HG03196 (cell line): ENCODE data around the gene RFX7.

Source experiments
- ATAC-seq: cut with Tn5 transposase; IDR thresholded peaks from one replicate; pipeline ENCODE4 v1.9.1; 2021; ENCODE audit not compliant: unreplicated experiment

Gene RFX7

GRCh38 chr15:56244038-56244810, 545 bp upstream of the RFX7 start:
- no peak for ATAC-seq

DNA sequence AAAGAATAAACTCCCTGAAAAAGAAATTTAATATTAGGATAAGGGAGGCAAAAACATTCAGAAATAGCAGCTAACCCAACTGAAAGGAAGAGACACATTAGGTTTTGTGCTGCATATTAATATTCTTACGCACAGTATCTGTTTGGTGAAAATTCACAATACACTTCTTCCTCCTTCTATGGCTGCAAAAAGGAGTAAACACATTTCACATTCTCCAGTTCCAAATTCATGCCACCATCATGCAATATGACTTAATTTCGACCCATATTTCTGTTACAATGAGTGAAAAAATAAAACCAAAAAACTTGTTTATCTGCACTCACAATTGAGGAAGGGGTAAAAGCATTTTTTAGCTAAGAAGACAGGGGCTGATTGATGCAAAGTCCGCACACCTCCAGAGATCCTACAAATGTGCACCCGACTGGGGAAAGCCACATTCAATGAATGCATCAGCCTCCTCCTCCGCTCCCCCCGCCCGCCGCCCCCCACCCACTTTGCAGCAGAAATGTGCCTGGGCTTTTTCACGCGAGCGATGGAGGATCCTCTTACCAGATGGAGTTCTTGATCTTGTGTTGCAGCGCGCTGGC, 1.0 kb downstream of the RFX7 start:
- no peak for ATAC-seq

DNA sequence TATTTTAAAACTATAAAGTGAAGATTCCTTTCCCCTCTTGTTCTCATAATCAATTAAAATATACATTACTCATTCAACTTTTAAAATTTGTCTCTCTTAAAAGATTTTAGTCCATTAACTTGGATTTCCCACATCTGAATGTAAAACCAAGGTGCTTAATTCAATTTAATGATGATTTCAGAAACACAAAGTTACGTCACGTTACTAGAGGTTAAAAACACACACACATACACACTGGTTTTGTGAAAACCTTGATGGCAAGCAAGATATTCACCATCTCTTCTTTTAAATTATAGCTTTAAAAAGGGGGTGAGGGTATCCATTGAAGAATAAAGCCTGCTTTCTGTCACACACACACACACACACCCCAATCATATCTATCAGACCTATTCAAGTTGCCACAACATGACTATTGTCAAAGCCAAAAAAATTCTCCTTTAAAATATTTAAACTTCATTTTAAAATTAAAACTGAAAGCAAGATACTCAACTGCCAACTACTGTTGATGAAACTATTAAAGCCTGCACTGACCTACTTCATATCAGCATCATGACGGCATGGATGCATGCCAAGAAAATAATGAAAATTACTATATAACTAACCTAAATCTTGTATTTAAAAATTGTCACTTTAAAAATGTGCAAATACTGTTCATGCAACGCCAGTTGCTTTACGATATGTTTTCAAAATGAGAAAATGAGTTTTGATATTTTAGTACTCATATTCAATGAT, 2.1 kb downstream of the RFX7 start:
- ATAC-seq, result no peak

- ATAC-seq, result no peak
Measured at GRCh38 chr15:56240390-56240789, 3.3 kb downstream of the RFX7 start.

GRCh38 chr15:56236197-56236596, 7.5 kb downstream of the RFX7 start:
- no peak for ATAC-seq

DNA sequence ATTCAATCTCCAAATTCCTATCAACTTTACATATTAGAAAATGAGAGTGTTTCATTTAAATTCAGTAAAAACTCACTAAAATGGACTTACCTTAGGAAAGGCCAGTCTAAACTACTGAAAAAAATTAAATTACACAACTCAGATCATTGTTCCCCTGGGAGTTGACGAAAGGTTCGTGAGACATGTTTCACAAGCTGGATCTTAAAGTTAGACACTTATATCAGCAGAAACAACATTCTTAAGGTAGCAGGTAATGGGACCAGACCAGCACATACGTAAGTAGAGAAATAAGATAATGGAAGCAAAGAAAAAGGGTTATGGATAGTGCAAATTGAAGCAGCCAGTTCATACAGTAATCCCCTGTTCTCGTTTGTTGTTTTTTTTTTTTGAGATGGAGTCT, 8.9 kb downstream of the RFX7 start:
- no peak for ATAC-seq

GRCh38 chr15:56233549-56233948, 10.1 kb downstream of the RFX7 start:
- ATAC-seq, result no peak

GRCh38 chr15:56232058-56232457, 11.6 kb downstream of the RFX7 start:
- no peak for ATAC-seq

DNA sequence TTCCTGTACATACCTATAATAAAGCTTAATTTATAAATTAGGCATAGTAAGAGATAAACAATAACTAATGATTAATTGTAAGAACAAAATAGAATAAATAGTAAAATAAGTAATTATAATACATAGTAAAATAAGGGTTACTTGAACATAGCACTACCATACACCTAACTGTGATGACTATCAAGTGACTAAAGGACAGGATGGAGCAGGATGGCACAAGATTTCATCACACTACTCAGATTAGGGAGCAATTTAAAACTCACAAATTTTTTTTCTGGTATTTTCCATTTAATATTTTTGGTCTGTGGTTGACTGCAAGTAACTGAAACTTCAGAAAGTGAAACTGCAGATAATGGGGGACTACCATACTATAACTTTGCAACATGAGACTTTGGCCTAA, 14.8 kb downstream of the RFX7 start:
- no peak for ATAC-seq

DNA sequence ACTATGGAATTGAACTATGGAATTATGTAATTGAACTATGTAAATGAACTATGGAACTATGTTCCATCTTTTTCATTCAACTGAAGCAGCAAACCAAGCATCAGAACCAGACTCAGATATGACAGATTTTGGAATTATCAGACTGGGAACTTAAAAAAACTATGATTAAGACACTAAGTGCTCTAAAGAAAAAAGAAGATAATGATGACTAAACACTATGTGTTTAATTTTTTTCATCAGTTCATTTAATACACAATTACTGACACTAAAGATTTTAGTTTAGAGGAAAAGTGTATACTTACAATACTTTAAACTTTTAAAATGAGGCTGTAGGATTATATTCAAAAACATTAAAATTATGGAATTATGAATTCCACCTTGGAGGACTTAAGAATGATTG, 15.3 kb downstream of the RFX7 start:
- ATAC-seq, result no peak

- ATAC-seq, result no peak
Measured at GRCh38 chr15:56227780-56228179, 15.9 kb downstream of the RFX7 start.

- no peak for ATAC-seq
Measured at GRCh38 chr15:56227306-56227705, 16.4 kb downstream of the RFX7 start.

DNA sequence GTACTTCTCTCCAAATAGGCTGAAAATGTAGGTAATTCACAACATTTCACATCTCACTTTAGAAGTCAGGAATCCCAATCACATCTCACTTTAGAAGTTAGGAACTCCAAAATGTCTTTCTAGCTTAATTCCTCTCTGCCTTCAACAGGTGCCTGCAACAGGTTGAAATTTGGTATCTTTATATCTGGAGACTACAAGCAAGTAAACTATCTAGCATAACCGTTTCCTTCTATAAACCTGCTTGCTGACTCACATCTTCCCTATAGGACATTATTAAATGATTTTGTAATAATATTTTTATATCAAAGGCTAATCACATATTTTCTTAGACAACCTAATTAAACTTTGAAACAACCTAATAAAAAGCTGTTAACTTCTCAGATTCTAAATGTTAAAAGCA, 18.2 kb downstream of the RFX7 start:
- ATAC-seq, result no peak

DNA sequence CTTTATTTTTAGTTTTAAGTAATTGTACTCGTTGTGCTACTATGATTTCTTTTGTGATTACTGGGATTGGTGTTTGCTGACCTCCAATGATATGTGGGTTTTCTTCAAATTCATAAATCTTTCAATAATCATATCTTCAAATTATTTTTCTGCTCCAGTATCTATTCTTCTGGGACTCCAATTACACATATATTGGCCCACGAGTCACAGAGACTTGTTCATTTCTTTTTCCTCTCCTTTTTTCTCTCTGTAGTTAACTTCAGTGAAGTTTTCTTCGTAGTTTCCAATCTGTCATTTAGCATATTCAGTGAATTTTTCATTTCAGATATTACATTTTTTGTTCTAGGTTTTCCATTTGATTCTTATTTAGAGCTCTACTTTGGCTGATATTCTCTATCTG, 21.4 kb downstream of the RFX7 start:
- ATAC-seq, result no peak

GRCh38 chr15:56217341-56217740, 26.3 kb downstream of the RFX7 start:
- no peak for ATAC-seq

DNA sequence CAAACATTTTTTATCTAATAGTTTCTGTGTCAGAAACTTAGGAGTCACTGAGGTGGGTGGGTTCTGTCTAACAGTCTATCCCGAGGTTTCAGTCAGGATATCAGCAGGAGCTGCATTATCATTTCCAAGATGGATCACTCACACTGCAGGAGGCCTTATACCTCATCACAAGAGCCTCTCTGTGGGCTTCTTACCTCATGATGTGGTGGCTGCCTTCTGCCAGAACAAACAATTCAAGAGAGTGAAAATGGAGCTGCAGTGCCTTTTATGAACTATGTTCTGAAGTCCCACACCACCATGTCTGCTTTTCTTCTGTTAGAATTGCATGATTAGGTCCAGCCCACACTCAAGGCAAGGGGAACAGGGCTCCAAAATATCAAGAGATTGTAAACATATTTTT, 27.9 kb downstream of the RFX7 start:
- no peak for ATAC-seq

- no peak for ATAC-seq
Measured at GRCh38 chr15:56211960-56212550, 31.6 kb downstream of the RFX7 start.

DNA sequence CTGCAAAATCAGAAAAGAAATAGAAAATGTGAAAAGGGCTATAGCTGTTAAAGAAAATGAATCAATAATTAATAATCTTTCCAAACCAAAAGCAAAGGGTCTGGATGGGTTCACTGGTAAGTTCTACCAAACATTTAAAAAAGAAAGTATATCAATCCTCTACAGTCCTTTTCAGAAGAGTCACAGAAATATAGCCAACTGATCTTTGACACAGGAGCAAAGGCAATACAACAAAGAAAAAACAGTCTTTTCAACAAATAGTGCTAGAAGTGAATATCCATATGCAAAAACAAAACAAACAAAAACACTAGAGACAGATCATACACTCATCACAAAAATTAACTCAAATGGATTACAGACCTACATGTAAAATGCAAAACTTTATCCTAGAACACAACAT, 32.6 kb downstream of the RFX7 start:
- no peak for ATAC-seq

DNA sequence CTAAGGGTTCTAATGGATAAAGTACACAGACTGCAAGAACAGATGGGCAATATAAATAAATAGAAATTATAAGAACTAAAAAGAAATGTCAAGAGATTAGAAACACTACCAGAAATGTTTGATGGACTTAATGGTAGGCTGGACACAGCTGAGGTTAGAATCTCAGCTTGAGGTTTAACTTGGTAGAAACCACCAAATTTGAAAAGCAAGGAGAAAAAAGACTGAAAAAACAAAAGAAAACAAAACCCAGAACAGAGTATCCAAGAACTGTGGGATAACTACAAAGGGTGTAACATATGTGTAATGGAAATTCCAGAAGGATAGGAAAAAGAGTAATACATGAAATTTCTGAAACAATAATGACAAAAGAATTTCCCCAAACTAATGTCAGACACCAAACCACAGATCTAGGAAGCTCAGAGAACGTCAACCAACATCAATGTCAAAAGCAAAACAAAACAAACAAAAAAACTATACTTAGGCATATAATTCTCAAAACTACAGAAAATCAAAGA, 35.0 kb downstream of the RFX7 start:
- ATAC-seq, result no peak

- no peak for ATAC-seq
Measured at GRCh38 chr15:56208185-56208584, 35.5 kb downstream of the RFX7 start.

DNA sequence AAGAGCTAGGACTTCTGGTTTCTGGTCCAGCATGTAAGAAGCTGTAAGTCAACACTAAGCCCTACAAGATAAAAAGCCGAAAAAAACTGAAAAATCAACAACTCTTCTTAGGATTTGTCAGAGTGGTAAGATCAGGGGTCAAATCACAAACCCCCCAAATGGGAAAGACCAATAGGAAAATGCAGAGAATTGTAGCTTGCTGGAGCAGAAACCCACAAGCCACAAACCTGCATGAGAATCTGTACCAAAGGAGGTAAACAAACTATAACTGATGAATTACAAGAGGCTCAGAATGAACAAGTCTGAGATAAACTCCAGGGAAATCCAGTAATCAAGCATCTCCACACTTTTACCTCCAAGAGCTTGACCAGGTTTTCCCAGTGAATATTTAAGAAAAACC, 36.0 kb downstream of the RFX7 start:
- ATAC-seq, result no peak

- ATAC-seq, result peak; percentile 66
Measured at GRCh38 chr15:56207092-56207491, 36.6 kb downstream of the RFX7 start.
